ENCODE results near the gene MED23. TPM values are rescaled to one million over a fixed set of nuclear protein-coding genes. Genes with fewer than 3 reads are reported as not detected.
A peak's percentile ranks its signal among the peaks of the same experiment; 100 is the strongest.

The MED23 gene
- 10 to 100 TPM; 20.1 to 29.0 (median 25.2) TPM for total RNA-seq

DNA sequence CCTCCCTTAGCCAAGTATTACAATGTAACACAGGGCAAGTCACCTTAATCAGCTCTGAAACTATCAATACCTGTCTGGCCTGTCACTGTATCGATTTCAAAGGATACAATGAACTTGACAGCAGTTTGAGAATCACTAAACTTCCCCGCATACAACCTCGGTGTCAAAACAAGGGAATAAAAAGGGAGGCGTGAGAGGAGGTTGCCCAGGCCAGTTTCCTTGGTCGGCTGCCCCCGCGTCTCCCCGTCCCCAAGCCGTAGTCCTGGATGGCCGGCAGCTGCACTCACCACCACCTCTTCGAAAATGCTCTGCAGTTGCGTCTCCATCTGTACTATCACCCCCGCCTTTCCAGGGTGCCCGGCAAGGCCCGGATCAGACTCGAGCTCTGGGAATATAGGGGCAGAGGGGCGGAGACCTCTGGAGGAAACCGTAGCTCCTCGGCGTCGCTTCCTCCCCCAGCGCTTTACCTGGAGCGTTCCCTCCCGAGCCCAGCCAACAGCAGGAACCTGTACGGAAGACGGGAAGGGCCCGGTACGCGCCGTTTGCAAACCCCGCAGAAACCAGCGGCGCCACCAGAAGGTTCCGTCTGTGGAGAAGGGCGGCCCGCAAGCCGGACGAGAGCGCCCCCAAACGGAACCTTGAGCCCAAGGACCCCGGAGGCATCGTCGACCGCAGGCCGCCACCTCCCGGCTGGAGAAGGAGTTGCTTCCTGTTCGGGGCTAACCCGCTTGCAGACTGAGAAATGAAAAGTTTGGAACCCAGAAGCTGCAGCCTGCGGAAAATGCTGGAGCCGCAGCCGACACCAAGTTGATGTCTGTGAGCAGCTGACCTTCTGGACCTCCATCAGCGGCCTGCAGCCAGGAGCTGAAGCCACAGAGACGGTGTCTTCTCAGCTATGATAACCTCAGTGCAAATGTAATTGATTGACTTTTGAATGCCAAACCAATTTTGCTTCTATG lies at the start of gene MED23:
Gene MED23 (minus strand): TSS at position 519 of the 959 bp plus-strand sequence. CDS start 193 bp downstream, at position 326.
- DNase-seq (ENCODE audit: low spot score in 2 of 2) = peak; percentile 91 to 99
- no peak for TF ChIP-seq POLR2A (IDR thresholded peaks at IDR 0.05)
- TF ChIP-seq, protein P1, sequence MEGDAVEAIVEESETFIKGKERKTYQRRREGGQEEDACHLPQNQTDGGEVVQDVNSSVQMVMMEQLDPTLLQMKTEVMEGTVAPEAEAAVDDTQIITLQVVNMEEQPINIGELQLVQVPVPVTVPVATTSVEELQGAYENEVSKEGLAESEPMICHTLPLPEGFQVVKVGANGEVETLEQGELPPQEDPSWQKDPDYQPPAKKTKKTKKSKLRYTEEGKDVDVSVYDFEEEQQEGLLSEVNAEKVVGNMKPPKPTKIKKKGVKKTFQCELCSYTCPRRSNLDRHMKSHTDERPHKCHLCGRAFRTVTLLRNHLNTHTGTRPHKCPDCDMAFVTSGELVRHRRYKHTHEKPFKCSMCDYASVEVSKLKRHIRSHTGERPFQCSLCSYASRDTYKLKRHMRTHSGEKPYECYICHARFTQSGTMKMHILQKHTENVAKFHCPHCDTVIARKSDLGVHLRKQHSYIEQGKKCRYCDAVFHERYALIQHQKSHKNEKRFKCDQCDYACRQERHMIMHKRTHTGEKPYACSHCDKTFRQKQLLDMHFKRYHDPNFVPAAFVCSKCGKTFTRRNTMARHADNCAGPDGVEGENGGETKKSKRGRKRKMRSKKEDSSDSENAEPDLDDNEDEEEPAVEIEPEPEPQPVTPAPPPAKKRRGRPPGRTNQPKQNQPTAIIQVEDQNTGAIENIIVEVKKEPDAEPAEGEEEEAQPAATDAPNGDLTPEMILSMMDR (IDR thresholded peaks at IDR 0.05) = peak in 1 of 3 donors; percentile 98
- 0% methylated on average over 46 of the region's 53 CpGs for WGBS, 2 donors
- peak within 1 kb of the TSS; percentile 64 for H3K4me3 ChIP-seq (ENCODE audit: low read depth, poor library complexity, severe bottlenecking)
- intact Hi-C loops (cut with DNase I; ENCODE audit: low total_unique reads) = no loop called here

GRCh38 chr6:131673184-131673583 lies 45.1 kb upstream of the MED23 start:
- no peak for DNase-seq (ENCODE audit: low spot score in 2 of 2)
- 93 to 97% methylated on average over 2 of the region's 2 CpGs for WGBS, 2 donors

DNA sequence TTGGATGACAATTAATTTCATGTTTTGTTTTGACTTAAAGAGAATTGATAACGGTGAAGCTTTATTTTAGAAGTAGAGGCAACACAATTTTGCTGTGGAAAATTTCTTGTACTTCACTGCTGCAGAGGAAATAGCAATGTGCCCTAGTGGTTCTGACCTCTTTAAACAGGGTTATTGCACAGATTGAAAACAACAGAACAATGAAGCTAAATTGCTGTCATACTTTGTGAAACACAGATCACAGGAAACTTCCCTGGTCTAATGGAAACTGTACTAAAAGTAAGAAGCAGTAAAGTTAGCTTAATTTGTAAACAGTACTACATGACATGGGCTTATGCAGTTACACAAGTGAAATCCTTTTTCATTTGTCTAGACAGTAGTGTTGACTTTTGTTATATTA lies 41.8 kb upstream of the MED23 start:
- intact Hi-C loops (cut with DNase I; ENCODE audit: low total_unique reads) = no loop called here
- 70 to 71% methylated on average over 1 of the region's 1 CpG for WGBS, 2 donors
- no peak for TF ChIP-seq POLR2A (IDR thresholded peaks at IDR 0.05)
- no peak for DNase-seq (ENCODE audit: low spot score in 2 of 2)
- no peak overlapping the region for H3K4me3 ChIP-seq (ENCODE audit: low read depth, poor library complexity, severe bottlenecking)

More at GRCh38 chr6:131673184-131673583, 45.1 kb upstream of the MED23 start:
- TF ChIP-seq POLR2A (IDR thresholded peaks at IDR 0.05) = no peak
- TF ChIP-seq, protein P1 (IDR thresholded peaks at IDR 0.05) = no peak
- intact Hi-C loops (cut with DNase I; ENCODE audit: low total_unique reads) = no loop called here
- H3K4me3 ChIP-seq (ENCODE audit: low read depth, poor library complexity, severe bottlenecking) = no peak overlapping the region

- 92 to 94% methylated on average over 2 of the region's 2 CpGs for WGBS, 2 donors
- TF ChIP-seq POLR2A (IDR thresholded peaks at IDR 0.05) = no peak
- TF ChIP-seq, protein P1 (IDR thresholded peaks at IDR 0.05) = no peak
- no peak for DNase-seq (ENCODE audit: low spot score in 2 of 2)
- no peak overlapping the region for H3K4me3 ChIP-seq (ENCODE audit: low read depth, poor library complexity, severe bottlenecking)
- intact Hi-C loops (cut with DNase I; ENCODE audit: low total_unique reads) = no loop called here
These were observed 35.6 kb upstream of the MED23 start for GRCh38 chr6:131663578-131664165.

- no peak for TF ChIP-seq POLR2A (IDR thresholded peaks at IDR 0.05)
- TF ChIP-seq, protein P1 (IDR thresholded peaks at IDR 0.05) = no peak
- H3K4me3 ChIP-seq (ENCODE audit: low read depth, poor library complexity, severe bottlenecking) = no peak overlapping the region
- no peak for DNase-seq (ENCODE audit: low spot score in 2 of 2)
- intact Hi-C loops (cut with DNase I; ENCODE audit: low total_unique reads) = no loop called here
- 42 to 67% methylated on average over 1 of the region's 1 CpG for WGBS, 2 donors
These were observed 32.2 kb upstream of the MED23 start for GRCh38 chr6:131660195-131660594.

DNA sequence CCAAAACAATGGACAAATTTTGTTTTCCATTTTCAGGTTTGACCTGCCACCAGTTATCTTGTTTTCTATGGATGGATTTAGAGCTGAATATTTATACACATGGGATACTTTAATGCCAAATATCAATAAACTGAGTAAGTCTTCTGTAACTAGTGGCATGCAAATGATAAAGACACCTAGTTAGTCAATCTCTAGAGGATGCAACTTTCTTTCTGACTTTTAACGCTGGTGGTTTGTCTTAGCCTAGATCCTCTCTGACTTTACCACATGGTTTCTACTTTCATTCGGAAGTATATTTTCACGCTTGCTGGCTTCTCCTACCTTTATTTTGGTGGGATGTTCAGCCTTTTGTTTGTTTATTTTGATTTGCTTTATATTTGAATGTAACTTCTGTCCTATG lies 30.2 kb upstream of the MED23 start:
- intact Hi-C loops (cut with DNase I; ENCODE audit: low total_unique reads) = no loop called here
- 85 to 90% methylated on average over 3 of the region's 3 CpGs for WGBS, 2 donors
- no peak for DNase-seq (ENCODE audit: low spot score in 2 of 2)
- no peak overlapping the region for H3K4me3 ChIP-seq (ENCODE audit: low read depth, poor library complexity, severe bottlenecking)
- TF ChIP-seq, protein P1 (IDR thresholded peaks at IDR 0.05) = no peak
- no peak for TF ChIP-seq POLR2A (IDR thresholded peaks at IDR 0.05)

All from lower leg skin (tissue), 4 donors.